ENCODE measurements around the gene CLPX.
"Not testable (repeated sequence)": the region's sequence is repeated elsewhere in the genome, so short reads cannot be mapped to it uniquely, and the experiment has no call there.

CLPX gene

GRCh38 chr15:65165875-65166274, 19.3 kb downstream of the CLPX start:
- no peak for DNase-seq

- DNase-seq = no peak
Observed at GRCh38 chr15:65164139-65164538, 21.0 kb downstream of the CLPX start.

GRCh38 chr15:65163041-65163440, 22.1 kb downstream of the CLPX start:
- no peak for DNase-seq

GRCh38 chr15:65156692-65157091, 28.4 kb downstream of the CLPX start:
- no peak for DNase-seq

- no peak for DNase-seq
Observed at GRCh38 chr15:65154720-65155119, 30.4 kb downstream of the CLPX start.

- DNase-seq = no peak
Observed at GRCh38 chr15:65147902-65148301, 37.2 kb downstream of the CLPX start.

GRCh38 chr15:65146438-65146837, 38.7 kb downstream of the CLPX start:
- DNase-seq = no peak

GRCh38 chr15:65138631-65139030, 46.5 kb downstream of the CLPX start:
- DNase-seq = not testable (repeated sequence)

GRCh38 chr15:65137893-65138292, 47.2 kb downstream of the CLPX start:
- not testable (repeated sequence) for DNase-seq

GRCh38 chr15:65137089-65137488, 48.1 kb downstream of the CLPX start:
- DNase-seq = not testable (repeated sequence)

GRCh38 chr15:65134538-65134937, 50.6 kb downstream of the CLPX start:
- no peak for DNase-seq

- DNase-seq = peak; percentile 49
Observed at GRCh38 chr15:65133548-65134200, 51.5 kb downstream of the CLPX start, which contains the start of gene PDCD7. Gene PDCD7, minus strand, starts transcription at chr15:65133808. Its CDS starts 27 bp downstream, at chr15:65133781.

GRCh38 chr15:65132878-65133547, 52.1 kb downstream of the CLPX start:
- DNase-seq = no peak

GRCh38 chr15:65130941-65131340, 54.2 kb downstream of the CLPX start:
- DNase-seq = no peak

GRCh38 chr15:65115542-65115941, 69.6 kb downstream of the CLPX start:
- peak; percentile 13 for DNase-seq

GRCh38 chr15:65115086-65115485, 70.1 kb downstream of the CLPX start, which contains the start of gene UBAP1L:
Gene UBAP1L, minus strand, starts transcription at chr15:65115200. Its CDS starts 8,985 bp downstream, at chr15:65106215.
- DNase-seq = no peak

- no peak for DNase-seq
Observed at GRCh38 chr15:65110676-65111292, 74.4 kb downstream of the CLPX start.

GRCh38 chr15:65106011-65106590, 79.0 kb downstream of the CLPX start:
- no peak for DNase-seq

GRCh38 chr15:65105038-65105437, 80.1 kb downstream of the CLPX start:
- DNase-seq = no peak

- DNase-seq = no peak
Observed at GRCh38 chr15:65102912-65103311, 82.2 kb downstream of the CLPX start.

- DNase-seq = no peak
Observed at GRCh38 chr15:65101891-65102708, 83.0 kb downstream of the CLPX start.

GRCh38 chr15:65101411-65101890, 83.7 kb downstream of the CLPX start:
- DNase-seq = no peak

- no peak for DNase-seq
Observed at GRCh38 chr15:65100442-65100841, 84.7 kb downstream of the CLPX start.

All from NCI-H2029 treated with DMSO at 0.1 percent for 48 hours (cell line).